Keratinocyte (primary cell): Measurements from ENCODE around the gene ROMO1. TPM values are rescaled to one million over a fixed set of nuclear protein-coding genes. Genes with fewer than 3 reads are reported as not detected.

Source experiments
- DNase-seq: peaks from one replicate; pipeline ENCODE4 v3.0.0-alpha.2; 2011; ENCODE audit warnings: low read depth, missing footprints, low spot score
- FAIRE-seq: peaks from 2 replicates; lab custom pipeline; 2011; peaks lifted over from hg19 to GRCh38; lab: Jason Lieb, UNC
- H2AFZ ChIP-seq: 2 replicates; pipeline ENCODE4 v1.6.0; 2012; ENCODE audit warnings: low read length, control low read depth, inconsistent platforms; ENCODE audit not compliant: control insufficient read depth
- H3K27ac ChIP-seq: 2 replicates; pipeline ENCODE4 v1.5.1; 2011; ENCODE audit warnings: low read length; ENCODE audit not compliant: control insufficient read depth, insufficient read depth
- H3K27me3 ChIP-seq: 3 replicates; pipeline ENCODE4 v1.6.0; 2011; ENCODE audit warnings: low read length; ENCODE audit not compliant: control insufficient read depth, insufficient read depth; ENCODE audit errors: extremely low read depth
- H3K36me3 ChIP-seq, 2 experiments: 2 replicates in 1 of 2; 3 replicates in 1 of 2; pipeline ENCODE4 v1.5.1; 2011; ENCODE audit warnings: low read length in 2 of 2, mild to moderate bottlenecking in 1 of 2; ENCODE audit not compliant: control insufficient read depth in 2 of 2, insufficient read depth in 2 of 2; ENCODE audit errors: extremely low read depth in 1 of 2
- H3K4me1 ChIP-seq: 3 replicates; pipeline ENCODE4 v1.5.1; 2011; ENCODE audit warnings: low read length; ENCODE audit not compliant: control insufficient read depth, insufficient read depth; ENCODE audit errors: extremely low read depth
- H3K4me2 ChIP-seq: 3 replicates; pipeline ENCODE4 v1.6.0; 2011; ENCODE audit warnings: low read depth, low read length; ENCODE audit not compliant: control insufficient read depth, insufficient read depth; ENCODE audit errors: extremely low read depth
- H3K4me3 ChIP-seq, 3 experiments: fragments of 200-600 bp in 1 of 3; sonication (generic) in 1 of 3; 2 replicates in 2 of 3; 3 replicates in 1 of 3; pipeline ENCODE4 v1.5.1; 2011 to 2016; ENCODE audit warnings: low read length in 3 of 3, mild to moderate bottlenecking in 3 of 3, control low read depth in 2 of 3, inconsistent platforms in 1 of 3, low read depth in 1 of 3, mixed read lengths in 1 of 3, mixed run types in 1 of 3, moderate library complexity in 1 of 3; ENCODE audit not compliant: control insufficient read depth in 2 of 3, insufficient read depth in 2 of 3; ENCODE audit errors: extremely low read depth in 1 of 3
- H3K79me2 ChIP-seq: 2 replicates; pipeline ENCODE4 v1.6.0; 2012; ENCODE audit warnings: low read length; ENCODE audit not compliant: control insufficient read depth, insufficient read depth
- H3K9ac ChIP-seq: 3 replicates; pipeline ENCODE4 v1.6.0; 2011; ENCODE audit warnings: low read length; ENCODE audit not compliant: control insufficient read depth, insufficient read depth; ENCODE audit errors: extremely low read depth
- H3K9me1 ChIP-seq: 3 replicates; pipeline ENCODE4 v1.6.0; 2011; ENCODE audit warnings: low read length; ENCODE audit not compliant: control insufficient read depth, insufficient read depth; ENCODE audit errors: extremely low read depth
- H3K9me3 ChIP-seq: 2 replicates; pipeline ENCODE4 v1.5.1; 2012; ENCODE audit warnings: low read depth, low read length; ENCODE audit not compliant: control insufficient read depth
- H4K20me1 ChIP-seq: 3 replicates; pipeline ENCODE4 v1.6.0; 2011; ENCODE audit warnings: low read length; ENCODE audit not compliant: control insufficient read depth, insufficient read depth; ENCODE audit errors: extremely low read depth
- CTCF ChIP-seq, 3 experiments: IDR thresholded peaks in 1 of 3; conservative IDR thresholded peaks in 1 of 3; optimal IDR thresholded peaks in 1 of 3; 2 replicates in 2 of 3; 3 replicates in 1 of 3; pipeline versions ENCODE3 to v1.5.1; 2011; ENCODE audit warnings: low read length in 3 of 3, mild to moderate bottlenecking in 3 of 3, moderate library complexity in 2 of 3, control low read depth in 1 of 3, inconsistent platforms in 1 of 3; ENCODE audit not compliant: insufficient read depth in 2 of 3; ENCODE audit errors: extremely low read depth in 1 of 3
- EZH2 ChIP-seq: IDR thresholded peaks from one replicate; pipeline ENCODE4 v1.6.1; 2012; ENCODE audit warnings: inconsistent platforms, mild to moderate bottlenecking, low read length, moderate library complexity
- dilution Hi-C: fragments of 300-500 bp; cut with MboI; formaldehyde crosslinking; loops from one replicate; pipeline ENCODE4 v1.7.0; 2020; ENCODE audit warnings: low sequenced_read_pairs; ENCODE audit not compliant: extremely low pct_ligation_motif_present
- polyA plus RNA-seq, 5 experiments: library from polyadenylated mRNA; depleted of rRNA in 3 of 5; stranded (reverse) in 3 of 5; stranded (forward) in 1 of 5; unstranded in 1 of 5; fragments of >200 nt; gene quantifications; 1 replicate in 1 of 5; 2 replicates in 3 of 5; 3 replicates in 1 of 5; pipeline versions ENCODE4 v1.2.1 to v1.2.3, GENCODE V29; 2011 to 2012; ENCODE audit warnings: missing spikeins in 2 of 5, low read depth in 1 of 5, low replicate concordance in 1 of 5

Gene ROMO1
- polyA plus RNA-seq, 1 donor (not counting 4 experiments of a cell fraction or from before 2014, with no cell fraction given): 195 TPM

GRCh38 chr20:35718972-35719635, 19.9 kb downstream of the ROMO1 start:
- dilution Hi-C loops: no loop called here
- TF ChIP-seq EZH2: no peak
- no peak for TF ChIP-seq CTCF (optimal IDR thresholded peaks at IDR 0.05 in 1 of 3, IDR thresholded peaks at IDR 0.05 in 1 of 3, conservative IDR thresholded peaks at IDR 0.05 in 1 of 3; ENCODE audit: extremely low read depth in 1 of 3, insufficient read depth in 2 of 3, low read length in 3 of 3)
- Histone ChIP-seq H3K4me1 (no peaks in the 10 kb centered on the region), H3K27ac (no peak overlapping the region), H3K36me3 (peaks cover 51 to 67% of the 10 kb centered on the region in 2 experiments), H4K20me1 (peaks cover 27% of the 10 kb centered on the region), H3K4me2 (no peak overlapping the region), H2AFZ (no peak overlapping the region), H3K79me2 (peaks cover 87% of the 10 kb centered on the region), H3K4me3 (no peak overlapping the region), H3K9ac (no peak overlapping the region), H3K27me3 (no peaks in the 10 kb centered on the region), H3K9me1 (no peaks in the 10 kb centered on the region), H3K9me3 (no peaks in the 10 kb centered on the region)
- FAIRE-seq (no peak), DNase-seq (no peak)

- Histone ChIP-seq H3K4me1 (no peaks in the 10 kb centered on the region), H3K4me2 (no peak overlapping the region), H3K9ac (no peak overlapping the region), H4K20me1 (peaks cover 32% of the 10 kb centered on the region), H3K4me3 (no peak overlapping the region), H2AFZ (no peak overlapping the region), H3K9me1 (no peaks in the 10 kb centered on the region), H3K27ac (no peak overlapping the region), H3K27me3 (no peaks in the 10 kb centered on the region), H3K36me3 (peaks cover 52 to 68% of the 10 kb centered on the region in 2 experiments), H3K79me2 (peaks cover 88% of the 10 kb centered on the region), H3K9me3 (no peaks in the 10 kb centered on the region)
- no peak for DNase-seq
- FAIRE-seq: no peak
- dilution Hi-C loops: no loop called here
- no peak for TF ChIP-seq CTCF (optimal IDR thresholded peaks at IDR 0.05 in 1 of 3, IDR thresholded peaks at IDR 0.05 in 1 of 3, conservative IDR thresholded peaks at IDR 0.05 in 1 of 3; ENCODE audit: extremely low read depth in 1 of 3, insufficient read depth in 2 of 3, low read length in 3 of 3)
- no peak for TF ChIP-seq EZH2
Measured at GRCh38 chr20:35719717-35720116, 20.5 kb downstream of the ROMO1 start.
